Caco-2 (cell line): ENCODE results near the gene DGKI. TPM values are rescaled to one million over a fixed set of nuclear protein-coding genes. Genes with fewer than 3 reads are reported as not detected.
"Not testable (repeated sequence)": the region's sequence is repeated elsewhere in the genome, so short reads cannot be mapped to it uniquely, and the experiment has no call there.

Experiments used
- BruUV-seq: library from RNA; stranded (reverse); fragments of 400-500 nt; replicated peaks from 2 replicates; lab custom pipeline; 2021; lab: Mats Ljungman, UMichigan
- CTCF ChIA-PET: fragments of 300-600 bp; sonication (Branson Sonifier 250); formaldehyde crosslinking; loops from one replicate; lab custom pipeline; 2022; ENCODE audit warnings: antibody characterized with exemption; lab: Charles Lee
- POLR2A ChIA-PET: fragments of 300-600 bp; sonication (Branson Sonifier 250); formaldehyde crosslinking; loops from one replicate; lab custom pipeline; 2022; ENCODE audit warnings: antibody characterized with exemption; lab: Charles Lee
- DNase-seq, 2 experiments: peaks; one replicate each; pipeline versions ENCODE4 v3.0.0 to v3.0.0-alpha.2; 2020 to 2022
- H3K27me3 ChIP-seq: replicated peaks from 2 replicates; pipeline ENCODE4 v1.6.0; 2011; ENCODE audit warnings: low read length; ENCODE audit not compliant: control insufficient read depth, insufficient read depth
- H3K36me3 ChIP-seq: 2 replicates; pipeline ENCODE4 v1.5.1; 2011; ENCODE audit warnings: low read length; ENCODE audit not compliant: control insufficient read depth, insufficient read depth
- H3K4me1 ChIP-seq: fragments of 250-450 bp; sonication (Bioruptor Pico); 2 replicates; pipeline ENCODE4 v1.5.1; 2020; ENCODE audit warnings: mild to moderate bottlenecking
- H3K4me3 ChIP-seq: 2 replicates; pipeline ENCODE4 v1.5.1; 2011; ENCODE audit warnings: low read depth, mild to moderate bottlenecking, control low read depth, low read length
- H3K9me3 ChIP-seq: fragments of 250-450 bp; sonication (Bioruptor Pico); 2 replicates; pipeline ENCODE4 v1.5.1; 2020; ENCODE audit warnings: mild to moderate bottlenecking, moderate library complexity
- H3K27ac Mint-ChIP-seq: one replicate; pipeline ENCODE4 v1.8.0; 2022; ENCODE audit warnings: mixed read lengths; ENCODE audit not compliant: unreplicated experiment
- H3K27me3 Mint-ChIP-seq: one replicate; pipeline ENCODE4 v1.8.0; 2022; ENCODE audit warnings: mixed read lengths; ENCODE audit not compliant: insufficient read depth, unreplicated experiment
- H3K36me3 Mint-ChIP-seq: one replicate; pipeline ENCODE4 v1.8.0; 2022; ENCODE audit warnings: mild to moderate bottlenecking, mixed read lengths; ENCODE audit not compliant: insufficient read depth, unreplicated experiment
- H3K4me1 Mint-ChIP-seq: one replicate; pipeline ENCODE4 v1.8.0; 2022; ENCODE audit warnings: low read depth, mixed read lengths; ENCODE audit not compliant: unreplicated experiment
- H3K4me3 Mint-ChIP-seq: one replicate; pipeline ENCODE4 v1.8.0; 2022; ENCODE audit warnings: mild to moderate bottlenecking, moderate library complexity, mixed read lengths; ENCODE audit not compliant: unreplicated experiment
- H3K9me3 Mint-ChIP-seq: one replicate; pipeline ENCODE4 v1.8.0; 2022; ENCODE audit warnings: mixed read lengths; ENCODE audit not compliant: unreplicated experiment
- CTCF ChIP-seq, 2 experiments: fragments of 200-600 bp in 1 of 2; IDR thresholded peaks; 1 replicate in 1 of 2; 2 replicates in 1 of 2; pipeline versions ENCODE4 v1.5.1 to v1.8.0; 2011 to 2022; ENCODE audit warnings: antibody characterized with exemption in 1 of 2, control low read depth in 1 of 2, inconsistent platforms in 1 of 2, low read depth in 1 of 2, low read length in 1 of 2, mild to moderate bottlenecking in 1 of 2, moderate library complexity in 1 of 2; ENCODE audit not compliant: insufficient read depth in 1 of 2, severe bottlenecking in 1 of 2, unreplicated experiment in 1 of 2
- intact Hi-C: fragments of 100-400 bp; cut with micrococcal nuclease; formaldehyde crosslinking; loops from one replicate; pipeline ENCODE4 v1.10.0; 2022; ENCODE audit not compliant: unreplicated experiment
- total RNA-seq: library from RNA; stranded (reverse); gene quantifications from 2 replicates; pipeline ENCODE4 v1.2.3, GENCODE V29; 2022

The DGKI gene
- total RNA-seq, 1 experiment from 2014 or later: 0.84 TPM

- BruUV-seq: no TSS peak
- CTCF ChIA-PET: no interaction called here
- Histone ChIP-seq H3K36me3 (no peaks in the 10 kb centered on the region), H3K9me3 (peaks cover 25% of the 10 kb centered on the region), H3K4me3 (no peak overlapping the region), H3K27me3 (no peaks in the 10 kb centered on the region), H3K4me1 (no peaks in the 10 kb centered on the region)
- POLR2A ChIA-PET: no interaction called here
- intact Hi-C loops: no loop called here
- Mint-ChIP-seq H3K4me3 (no peak overlapping the region), H3K4me1 (no peaks in the 10 kb centered on the region), H3K36me3 (peaks cover 9% of the 10 kb centered on the region), H3K27ac (no peak overlapping the region), H3K9me3 (peaks cover 21% of the 10 kb centered on the region), H3K27me3 (no peaks in the 10 kb centered on the region)
- no peak for TF ChIP-seq CTCF (IDR thresholded peaks at IDR 0.05; ENCODE audit: insufficient read depth in 1 of 2, low read depth in 1 of 2, low read length in 1 of 2, severe bottlenecking in 1 of 2, unreplicated experiment in 1 of 2)
- DNase-seq: no peak
Measured at GRCh38 chr7:137834552-137834951, 12.2 kb downstream of the DGKI start.

- H3K4me3 ChIP-seq, DNase-seq, H3K27me3 ChIP-seq, H3K27ac Mint-ChIP-seq, CTCF ChIA-PET, H3K4me1 Mint-ChIP-seq, H3K36me3 Mint-ChIP-seq, POLR2A ChIA-PET, H3K4me1 ChIP-seq, intact Hi-C loops, H3K4me3 Mint-ChIP-seq, BruUV-seq, H3K36me3 ChIP-seq, H3K27me3 Mint-ChIP-seq: not testable (repeated sequence)
- peaks cover 21% of the 10 kb centered on the region for H3K9me3 Mint-ChIP-seq
- H3K9me3 ChIP-seq: peaks cover 25% of the 10 kb centered on the region
Measured at GRCh38 chr7:137832990-137833389, 13.8 kb downstream of the DGKI start.

GRCh38 chr7:137832382-137832781 is 14.4 kb downstream of the DGKI start:
- Mint-ChIP-seq H3K4me1 (no peaks in the 10 kb centered on the region), H3K27me3 (peaks cover 6% of the 10 kb centered on the region), H3K9me3 (peaks cover 21% of the 10 kb centered on the region), H3K4me3 (no peak overlapping the region), H3K27ac (no peak overlapping the region), H3K36me3 (peaks cover 9% of the 10 kb centered on the region)
- BruUV-seq: no TSS peak
- Histone ChIP-seq H3K27me3 (no peaks in the 10 kb centered on the region), H3K9me3 (peaks cover 25% of the 10 kb centered on the region), H3K4me3 (no peak overlapping the region), H3K36me3 (no peaks in the 10 kb centered on the region), H3K4me1 (no peaks in the 10 kb centered on the region)
- intact Hi-C loops: no loop called here
- DNase-seq: no peak
- no peak for TF ChIP-seq CTCF (IDR thresholded peaks at IDR 0.05; ENCODE audit: insufficient read depth in 1 of 2, low read depth in 1 of 2, low read length in 1 of 2, severe bottlenecking in 1 of 2, unreplicated experiment in 1 of 2)
- ChIA-PET CTCF (no interaction called here), POLR2A (no interaction called here)

GRCh38 chr7:137831555-137831954 is 15.2 kb downstream of the DGKI start:
- BruUV-seq, intact Hi-C loops, H3K27ac Mint-ChIP-seq, H3K27me3 Mint-ChIP-seq, H3K36me3 ChIP-seq, DNase-seq, H3K27me3 ChIP-seq, H3K4me1 Mint-ChIP-seq, H3K36me3 Mint-ChIP-seq, H3K4me3 ChIP-seq, CTCF ChIA-PET, H3K4me1 ChIP-seq, POLR2A ChIA-PET, H3K4me3 Mint-ChIP-seq: not testable (repeated sequence)
- H3K9me3 Mint-ChIP-seq: peaks cover 21% of the 10 kb centered on the region
- H3K9me3 ChIP-seq: peaks cover 25% of the 10 kb centered on the region
